Sigmoid colon (tissue), 7 donors: ENCODE data around the gene BCL11B. TPM values are rescaled to one million over a fixed set of nuclear protein-coding genes. Genes with fewer than 3 reads are reported as not detected.

Experiments
- DNase-seq: peaks from one replicate; pipeline ENCODE4 v3.0.0-alpha.2; 2019
- H3K27ac ChIP-seq, 4 donors: fragments of 200-600 bp; sonication (generic); one replicate each; pipeline ENCODE4 v1.5.1; 2016 to 2019; ENCODE audit warnings: mild to moderate bottlenecking in 1 of 4
- H3K27me3 ChIP-seq, 3 donors: fragments of 200-600 bp; sonication (generic); one replicate each; pipeline ENCODE4 v1.5.1; 2019; ENCODE audit warnings: mild to moderate bottlenecking in 1 of 3
- H3K36me3 ChIP-seq, 4 donors: fragments of 200-600 bp; sonication (generic); one replicate each; pipeline ENCODE4 v1.5.1; 2016 to 2019
- H3K4me1 ChIP-seq, 4 donors: fragments of 200-600 bp; sonication (generic); one replicate each; pipeline ENCODE4 v1.5.1; 2017 to 2019
- H3K4me3 ChIP-seq, 4 donors: fragments of 200-600 bp; sonication (generic); one replicate each; pipeline ENCODE4 v1.5.1; 2017 to 2019; ENCODE audit warnings: mild to moderate bottlenecking in 2 of 4, moderate library complexity in 1 of 4
- H3K9me3 ChIP-seq, 4 donors: fragments of 200-600 bp in 3 of 4; sonication (generic) in 3 of 4; one replicate each; pipeline versions ENCODE4 v1.5.1 to v1.6.1; 2013 to 2019
- EP300 ChIP-seq, 4 donors: sonication (generic); formaldehyde crosslinking; IDR thresholded peaks; one replicate each; pipeline ENCODE4 v1.6.1; 2017; ENCODE audit warnings: antibody characterized with exemption in 4 of 4
- POLR2A ChIP-seq, 2 donors: fragments of 450-650 bp; IDR thresholded peaks; one replicate each; pipeline ENCODE4 v1.6.1; 2016; ENCODE audit warnings: antibody characterized with exemption in 2 of 2, mild to moderate bottlenecking in 2 of 2, moderate library complexity in 2 of 2
- POLR2AphosphoS5 ChIP-seq, 4 donors: sonication (generic); formaldehyde crosslinking; IDR thresholded peaks; one replicate each; pipeline ENCODE4 v1.6.1; 2017; ENCODE audit warnings: antibody characterized with exemption in 4 of 4
- WGBS, 2 donors: extraction: QIAGEN DNeasy Blood & Tissue Kit; methylation state at CpG; one replicate each; pipeline ENCODE4 v1.1.7; 2013; 5-methylcytosine and 5-hydroxymethylcytosine counted together
- intact Hi-C: fragments of 100-400 bp; cut with DNase I; formaldehyde crosslinking; loops from one replicate; pipeline ENCODE4 v1.15.1; 2023
- polyA plus RNA-seq, 3 donors: library from polyadenylated mRNA; stranded (reverse); fragments of 200-250 nt; gene quantifications; one replicate each; pipeline ENCODE4 v1.2.3, GENCODE V29; 2013
- total RNA-seq, 4 donors: library from RNA; depleted of rRNA; stranded (reverse); fragments of >200 nt; gene quantifications; one replicate each; pipeline ENCODE4 v1.1.0, GENCODE V29; 2016
- TF ChIP-seq, protein P1 (sequence below), 4 experiments: fragments of 450-650 bp in 3 of 4; fragments of 200-600 bp in 1 of 4; IDR thresholded peaks; one replicate each; pipeline ENCODE4 v1.5.1; 2016 to 2019; ENCODE audit warnings: antibody characterized with exemption in 4 of 4, mild to moderate bottlenecking in 3 of 4, moderate library complexity in 2 of 4
- donor health status: healthy with polysubstance abuse.
- donor health status: Bipolar disorder and iron deficiency.
- donor health status: healthy.

The BCL11B gene
- total and polyA plus RNA-seq, 7 donors, result under 0.01 to 3.5 (median 0.23) TPM

DNA sequence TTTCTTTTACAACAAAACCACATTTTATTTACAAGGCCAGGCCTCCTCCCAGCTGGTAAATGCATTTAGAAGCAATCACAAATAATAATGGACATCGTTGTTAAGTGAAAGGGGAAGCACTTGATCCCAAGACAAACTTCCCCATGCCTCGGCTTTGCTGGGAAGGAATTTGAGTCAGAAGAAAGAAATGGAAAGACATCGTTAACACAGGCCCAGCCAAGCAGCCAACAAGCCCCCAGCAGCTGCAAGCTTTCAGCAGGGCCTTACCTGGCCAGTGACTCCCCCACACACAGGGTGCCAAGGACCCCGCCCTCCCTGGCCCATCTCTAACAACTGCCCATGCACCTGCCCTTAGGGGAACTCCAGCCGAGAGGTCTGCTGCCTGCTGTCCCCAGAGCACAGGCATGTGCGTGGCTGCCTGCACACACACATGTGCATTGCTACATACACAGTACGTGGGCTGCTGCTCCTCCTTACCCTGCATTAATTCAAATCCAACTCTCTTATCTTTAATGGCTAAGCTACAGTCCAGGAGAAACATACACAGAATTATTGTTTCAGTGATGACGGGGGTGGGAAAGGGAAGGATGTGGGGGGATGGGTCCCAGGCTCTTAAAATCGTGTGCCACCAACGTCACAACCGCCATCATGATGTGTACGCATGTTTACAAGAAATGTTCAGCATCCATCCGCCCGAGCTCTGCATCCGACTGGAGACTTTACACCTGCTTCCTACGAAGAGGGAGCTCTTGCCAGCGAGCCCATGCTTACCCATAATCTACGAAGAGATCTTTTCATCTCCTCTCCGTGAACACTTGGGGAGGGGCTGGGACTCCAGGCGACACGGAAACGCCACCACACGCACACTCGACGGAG, 9.8 kb downstream of the BCL11B start:
- TF ChIP-seq POLR2AphosphoS5 (IDR thresholded peaks at IDR 0.05) (no peak), EP300 (IDR thresholded peaks at IDR 0.05) (no peak), POLR2A (IDR thresholded peaks at IDR 0.05) (no peak)
- TF ChIP-seq, protein P1, sequence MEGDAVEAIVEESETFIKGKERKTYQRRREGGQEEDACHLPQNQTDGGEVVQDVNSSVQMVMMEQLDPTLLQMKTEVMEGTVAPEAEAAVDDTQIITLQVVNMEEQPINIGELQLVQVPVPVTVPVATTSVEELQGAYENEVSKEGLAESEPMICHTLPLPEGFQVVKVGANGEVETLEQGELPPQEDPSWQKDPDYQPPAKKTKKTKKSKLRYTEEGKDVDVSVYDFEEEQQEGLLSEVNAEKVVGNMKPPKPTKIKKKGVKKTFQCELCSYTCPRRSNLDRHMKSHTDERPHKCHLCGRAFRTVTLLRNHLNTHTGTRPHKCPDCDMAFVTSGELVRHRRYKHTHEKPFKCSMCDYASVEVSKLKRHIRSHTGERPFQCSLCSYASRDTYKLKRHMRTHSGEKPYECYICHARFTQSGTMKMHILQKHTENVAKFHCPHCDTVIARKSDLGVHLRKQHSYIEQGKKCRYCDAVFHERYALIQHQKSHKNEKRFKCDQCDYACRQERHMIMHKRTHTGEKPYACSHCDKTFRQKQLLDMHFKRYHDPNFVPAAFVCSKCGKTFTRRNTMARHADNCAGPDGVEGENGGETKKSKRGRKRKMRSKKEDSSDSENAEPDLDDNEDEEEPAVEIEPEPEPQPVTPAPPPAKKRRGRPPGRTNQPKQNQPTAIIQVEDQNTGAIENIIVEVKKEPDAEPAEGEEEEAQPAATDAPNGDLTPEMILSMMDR (IDR thresholded peaks at IDR 0.05), result no peak
- no peaks in the 10 kb centered on the region for H3K36me3 ChIP-seq
- intact Hi-C loops, result no loop called here
- no peaks in the 10 kb centered on the region for H3K9me3 ChIP-seq
- no peak for DNase-seq
- WGBS, 2 donors, result 45 to 75% methylated on average over 25 of the region's 25 CpGs
- H3K27me3 ChIP-seq, result peaks cover 0 to 60% (median 16%) of the 10 kb centered on the region in 3 donors
- no peak overlapping the region for H3K4me3 ChIP-seq
- peaks cover 0 to 6% (median 1%) of the 10 kb centered on the region in 4 donors for H3K4me1 ChIP-seq
- H3K27ac ChIP-seq, result no peak overlapping the region

DNA sequence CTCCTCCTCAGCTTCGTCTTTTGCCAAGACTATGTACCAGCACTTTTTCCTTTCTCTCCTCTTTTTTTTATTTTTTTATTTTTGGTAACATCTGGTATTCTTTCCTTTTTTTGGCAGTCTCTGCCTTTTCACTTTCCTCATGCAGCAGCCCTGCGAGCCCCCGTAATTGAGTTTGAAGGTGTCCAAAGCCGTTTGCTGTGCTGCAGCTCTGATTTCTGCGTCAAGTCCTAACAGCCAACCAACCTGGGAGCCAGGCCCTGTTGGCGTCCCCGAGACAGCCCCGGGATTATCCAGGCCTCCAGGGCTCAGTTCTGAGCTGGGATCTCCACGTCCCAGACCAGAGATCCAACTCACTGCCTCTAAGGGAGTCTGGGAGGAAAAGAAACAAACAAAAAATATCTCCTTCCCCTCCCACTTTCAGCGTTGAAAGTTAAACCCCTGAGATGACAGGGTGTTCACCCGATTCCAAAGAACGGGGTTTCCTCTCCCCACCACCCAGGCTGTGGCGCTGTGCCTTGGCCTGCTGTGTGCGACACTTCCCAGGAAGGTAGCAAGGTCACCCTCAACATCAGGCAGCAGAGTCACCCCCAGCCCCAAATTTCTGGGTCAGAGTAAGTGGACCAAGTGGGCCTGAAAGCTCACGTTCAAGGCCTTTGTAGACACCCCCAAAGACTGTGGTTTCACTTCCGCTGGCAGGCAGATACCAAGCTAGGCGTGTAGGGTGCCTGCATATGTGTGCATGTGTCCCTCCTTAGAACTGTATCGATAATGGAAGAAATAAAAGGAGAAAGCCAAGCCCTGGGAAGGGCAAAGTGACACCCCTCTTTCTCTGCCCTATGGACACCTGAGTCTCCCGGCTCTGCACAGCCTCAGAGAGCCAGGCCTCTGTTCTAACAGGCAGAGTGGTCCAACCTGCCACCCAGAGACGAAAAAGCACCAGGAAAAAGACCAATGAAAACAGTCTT, 11.1 kb downstream of the BCL11B start:
- intact Hi-C loops, result no loop called here
- peaks cover 0 to 59% (median 12%) of the 10 kb centered on the region in 3 donors for H3K27me3 ChIP-seq
- WGBS, 2 donors, result 59 to 83% methylated on average over 20 of the region's 20 CpGs
- H3K4me3 ChIP-seq, result no peak overlapping the region
- H3K36me3 ChIP-seq, result no peaks in the 10 kb centered on the region
- no peaks in the 10 kb centered on the region for H3K9me3 ChIP-seq
- H3K4me1 ChIP-seq, result no peaks in the 10 kb centered on the region
- no peak for TF ChIP-seq EP300 (IDR thresholded peaks at IDR 0.05)
- TF ChIP-seq, protein P1 (IDR thresholded peaks at IDR 0.05), result no peak
- TF ChIP-seq POLR2AphosphoS5 (IDR thresholded peaks at IDR 0.05), result no peak
- TF ChIP-seq POLR2A (IDR thresholded peaks at IDR 0.05), result no peak
- no peak for DNase-seq
- no peak overlapping the region for H3K27ac ChIP-seq

- no peaks in the 10 kb centered on the region for H3K36me3 ChIP-seq
- no peak overlapping the region for H3K4me3 ChIP-seq
- TF ChIP-seq EP300 (IDR thresholded peaks at IDR 0.05), result no peak
- no peak for TF ChIP-seq POLR2A (IDR thresholded peaks at IDR 0.05)
- TF ChIP-seq, protein P1 (IDR thresholded peaks at IDR 0.05), result no peak
- no peak for TF ChIP-seq POLR2AphosphoS5 (IDR thresholded peaks at IDR 0.05)
- no peaks in the 10 kb centered on the region for H3K9me3 ChIP-seq
- peaks cover 0 to 57% (median 12%) of the 10 kb centered on the region in 3 donors for H3K27me3 ChIP-seq
- no peak overlapping the region for H3K27ac ChIP-seq
- DNase-seq, result no peak
- no peaks in the 10 kb centered on the region for H3K4me1 ChIP-seq
- intact Hi-C loops, result no loop called here
- WGBS, 2 donors, result 79 to 88% methylated on average over 9 of the region's 9 CpGs
These were observed 11.9 kb downstream of the BCL11B start for GRCh38 chr14:99260116-99260515.

- Histone ChIP-seq H3K9me3 (no peaks in the 10 kb centered on the region), H3K4me1 (no peaks in the 10 kb centered on the region), H3K27ac (no peak overlapping the region), H3K4me3 (no peak overlapping the region), H3K27me3 (peaks cover 0 to 64% (median 13%) of the 10 kb centered on the region in 3 donors), H3K36me3 (no peaks in the 10 kb centered on the region)
- intact Hi-C loops, result no loop called here
- DNase-seq, result no peak
- TF ChIP-seq EP300 (IDR thresholded peaks at IDR 0.05), result no peak
- TF ChIP-seq, protein P1 (IDR thresholded peaks at IDR 0.05), result no peak
- no peak for TF ChIP-seq POLR2A (IDR thresholded peaks at IDR 0.05)
- TF ChIP-seq POLR2AphosphoS5 (IDR thresholded peaks at IDR 0.05), result no peak
- 63 to 87% methylated on average over 27 of the region's 27 CpGs for WGBS, 2 donors
These were observed 12.9 kb downstream of the BCL11B start for GRCh38 chr14:99258876-99259726.
